Stomach (tissue), 4 donors: ENCODE results near the gene RBMS3.

Experiments used
- POLR2A ChIP-seq, 4 donors: fragments of 450-650 bp; IDR thresholded peaks; one replicate each; pipeline ENCODE4 v1.6.1; 2016; ENCODE audit warnings: antibody characterized with exemption in 4 of 4, control low read depth in 2 of 4, mild to moderate bottlenecking in 1 of 4, moderate library complexity in 1 of 4
- TF ChIP-seq, protein P1 (sequence below), 7 experiments: fragments of 450-650 bp in 4 of 7; fragments of 200-600 bp in 3 of 7; sonication (generic) in 3 of 7; IDR thresholded peaks; one replicate each; pipeline ENCODE4 v1.5.1; 2016 to 2019; ENCODE audit warnings: antibody characterized with exemption in 7 of 7, control low read depth in 2 of 7, mild to moderate bottlenecking in 1 of 7

- TF ChIP-seq, protein P1, sequence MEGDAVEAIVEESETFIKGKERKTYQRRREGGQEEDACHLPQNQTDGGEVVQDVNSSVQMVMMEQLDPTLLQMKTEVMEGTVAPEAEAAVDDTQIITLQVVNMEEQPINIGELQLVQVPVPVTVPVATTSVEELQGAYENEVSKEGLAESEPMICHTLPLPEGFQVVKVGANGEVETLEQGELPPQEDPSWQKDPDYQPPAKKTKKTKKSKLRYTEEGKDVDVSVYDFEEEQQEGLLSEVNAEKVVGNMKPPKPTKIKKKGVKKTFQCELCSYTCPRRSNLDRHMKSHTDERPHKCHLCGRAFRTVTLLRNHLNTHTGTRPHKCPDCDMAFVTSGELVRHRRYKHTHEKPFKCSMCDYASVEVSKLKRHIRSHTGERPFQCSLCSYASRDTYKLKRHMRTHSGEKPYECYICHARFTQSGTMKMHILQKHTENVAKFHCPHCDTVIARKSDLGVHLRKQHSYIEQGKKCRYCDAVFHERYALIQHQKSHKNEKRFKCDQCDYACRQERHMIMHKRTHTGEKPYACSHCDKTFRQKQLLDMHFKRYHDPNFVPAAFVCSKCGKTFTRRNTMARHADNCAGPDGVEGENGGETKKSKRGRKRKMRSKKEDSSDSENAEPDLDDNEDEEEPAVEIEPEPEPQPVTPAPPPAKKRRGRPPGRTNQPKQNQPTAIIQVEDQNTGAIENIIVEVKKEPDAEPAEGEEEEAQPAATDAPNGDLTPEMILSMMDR (IDR thresholded peaks at IDR 0.05): no peak
- TF ChIP-seq POLR2A (IDR thresholded peaks at IDR 0.05): no peak
These were observed 338.8 kb downstream of the RBMS3 start for GRCh38 chr3:29619676-29620075.
